MM.1S (cell line): Measurements from ENCODE around the gene S100A13.

Experiments used
- EZH2phosphoT487 ChIP-seq: fragments of 300-600 bp; sonication (generic); IDR thresholded peaks from 2 replicates; pipeline ENCODE4 v1.6.1; 2018; ENCODE audit warnings: antibody characterized with exemption, low read length
- TF ChIP-seq, protein P1 (sequence below): fragments of 300-600 bp; sonication (generic); IDR thresholded peaks from 2 replicates; pipeline ENCODE4 v1.5.1; 2016; ENCODE audit warnings: antibody characterized with exemption, low read length, mixed read lengths

DNA sequence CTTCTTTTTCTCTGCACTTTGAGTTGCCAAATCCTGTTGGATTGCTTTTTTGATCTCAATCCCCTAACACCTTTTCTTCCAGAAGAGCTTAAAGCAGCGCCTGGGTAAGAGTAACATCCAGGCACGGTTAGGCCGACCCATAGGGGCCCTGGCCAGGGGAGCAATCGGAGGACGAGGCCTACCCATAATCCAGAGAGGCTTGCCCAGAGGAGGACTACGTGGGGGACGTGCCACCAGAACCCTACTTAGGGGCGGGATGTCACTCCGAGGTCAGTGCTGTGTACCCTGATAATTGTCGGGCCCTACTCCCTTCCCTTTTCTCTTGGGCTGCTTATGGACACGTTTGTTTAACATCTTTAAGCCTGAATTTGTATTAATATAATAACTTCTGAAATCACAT is 14.9 kb upstream of the S100A13 start:
- TF ChIP-seq, protein P1, sequence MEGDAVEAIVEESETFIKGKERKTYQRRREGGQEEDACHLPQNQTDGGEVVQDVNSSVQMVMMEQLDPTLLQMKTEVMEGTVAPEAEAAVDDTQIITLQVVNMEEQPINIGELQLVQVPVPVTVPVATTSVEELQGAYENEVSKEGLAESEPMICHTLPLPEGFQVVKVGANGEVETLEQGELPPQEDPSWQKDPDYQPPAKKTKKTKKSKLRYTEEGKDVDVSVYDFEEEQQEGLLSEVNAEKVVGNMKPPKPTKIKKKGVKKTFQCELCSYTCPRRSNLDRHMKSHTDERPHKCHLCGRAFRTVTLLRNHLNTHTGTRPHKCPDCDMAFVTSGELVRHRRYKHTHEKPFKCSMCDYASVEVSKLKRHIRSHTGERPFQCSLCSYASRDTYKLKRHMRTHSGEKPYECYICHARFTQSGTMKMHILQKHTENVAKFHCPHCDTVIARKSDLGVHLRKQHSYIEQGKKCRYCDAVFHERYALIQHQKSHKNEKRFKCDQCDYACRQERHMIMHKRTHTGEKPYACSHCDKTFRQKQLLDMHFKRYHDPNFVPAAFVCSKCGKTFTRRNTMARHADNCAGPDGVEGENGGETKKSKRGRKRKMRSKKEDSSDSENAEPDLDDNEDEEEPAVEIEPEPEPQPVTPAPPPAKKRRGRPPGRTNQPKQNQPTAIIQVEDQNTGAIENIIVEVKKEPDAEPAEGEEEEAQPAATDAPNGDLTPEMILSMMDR, result no peak
- TF ChIP-seq EZH2phosphoT487, result no peak
